Ascending aorta (tissue), 2 donors: ENCODE data around the gene SKAP1. TPM values are rescaled to one million over a fixed set of nuclear protein-coding genes. Genes with fewer than 3 reads are reported as not detected.

Source experiments
- DNase-seq, 2 donors: peaks; one replicate each; pipeline ENCODE4 v3.0.0-alpha.2; 2019; ENCODE audit warnings: low spot score in 2 of 2
- H3K27ac ChIP-seq, 2 donors: fragments of 200-600 bp; sonication (generic); one replicate each; pipeline ENCODE4 v1.5.1; 2016 to 2017; ENCODE audit warnings: mild to moderate bottlenecking in 1 of 2
- H3K27me3 ChIP-seq: fragments of 200-600 bp; sonication (generic); one replicate; pipeline ENCODE4 v1.5.1; 2017
- H3K36me3 ChIP-seq, 2 donors: fragments of 200-600 bp; sonication (generic); one replicate each; pipeline ENCODE4 v1.5.1; 2016
- H3K4me1 ChIP-seq, 2 donors: fragments of 200-600 bp; sonication (generic); one replicate each; pipeline ENCODE4 v1.5.1; 2016 to 2017; ENCODE audit warnings: mild to moderate bottlenecking in 1 of 2
- H3K4me3 ChIP-seq, 2 donors: fragments of 200-600 bp; sonication (generic); one replicate each; pipeline ENCODE4 v1.5.1; 2016 to 2017; ENCODE audit warnings: mild to moderate bottlenecking in 1 of 2
- H3K9me3 ChIP-seq, 2 donors: fragments of 200-600 bp; sonication (generic); one replicate each; pipeline ENCODE4 v1.5.1; 2016
- CTCF ChIP-seq, 3 experiments: fragments of 200-600 bp in 2 of 3; fragments of 450-650 bp in 1 of 3; sonication (generic) in 2 of 3; IDR thresholded peaks; one replicate each; pipeline ENCODE4 v1.5.1; 2016 to 2019; ENCODE audit warnings: antibody characterized with exemption in 3 of 3, mild to moderate bottlenecking in 1 of 3, moderate library complexity in 1 of 3
- intact Hi-C: fragments of 100-400 bp; cut with DNase I; formaldehyde crosslinking; loops from one replicate; pipeline ENCODE4 v1.15.1; 2023
- total RNA-seq: library from RNA; depleted of rRNA; stranded (reverse); fragments of >200 nt; gene quantifications from one replicate; pipeline ENCODE4 v1.1.0, GENCODE V29; 2016

The SKAP1 gene
- total RNA-seq, 1 donor from 2014 or later, result not detected

GRCh38 chr17:48121923-48122664 is 307.9 kb downstream of the SKAP1 start:
- H3K27me3 ChIP-seq, result no peaks in the 10 kb centered on the region
- no peak overlapping the region for H3K27ac ChIP-seq
- intact Hi-C loops, result no loop called here
- no peak for DNase-seq
- H3K4me3 ChIP-seq, result no peak overlapping the region
- no peaks in the 10 kb centered on the region for H3K9me3 ChIP-seq
- no peak for TF ChIP-seq CTCF (IDR thresholded peaks at IDR 0.05)
- H3K36me3 ChIP-seq, result peaks cover 44 to 79% of the 10 kb centered on the region in 2 donors
- H3K4me1 ChIP-seq, result no peaks in the 10 kb centered on the region

GRCh38 chr17:48113201-48113676 is 316.8 kb downstream of the SKAP1 start:
- DNase-seq, result no peak
- Histone ChIP-seq H3K9me3 (no peaks in the 10 kb centered on the region), H3K4me3 (no peak overlapping the region), H3K36me3 (peaks cover 27 to 49% of the 10 kb centered on the region in 2 donors), H3K4me1 (peaks cover 4 to 7% of the 10 kb centered on the region in 2 donors), H3K27me3 (no peaks in the 10 kb centered on the region), H3K27ac (no peak overlapping the region)
- intact Hi-C loops, result no loop called here
- no peak for TF ChIP-seq CTCF (IDR thresholded peaks at IDR 0.05)

GRCh38 chr17:48111937-48112241 is 318.1 kb downstream of the SKAP1 start:
- H3K36me3 ChIP-seq, result peaks cover 21 to 37% of the 10 kb centered on the region in 2 donors
- no peak for DNase-seq
- no peak overlapping the region for H3K27ac ChIP-seq
- no peaks in the 10 kb centered on the region for H3K27me3 ChIP-seq
- no peaks in the 10 kb centered on the region for H3K9me3 ChIP-seq
- no peak overlapping the region for H3K4me3 ChIP-seq
- TF ChIP-seq CTCF (IDR thresholded peaks at IDR 0.05), result no peak
- H3K4me1 ChIP-seq, result peaks cover 5 to 7% of the 10 kb centered on the region in 2 donors
- intact Hi-C loops, result no loop called here

GRCh38 chr17:48110761-48111160 is 319.3 kb downstream of the SKAP1 start:
- DNase-seq, result no peak
- H3K4me3 ChIP-seq, result no peak overlapping the region
- intact Hi-C loops, result no loop called here

More at GRCh38 chr17:48110761-48111160, 319.3 kb downstream of the SKAP1 start:
- no peak overlapping the region for H3K27ac ChIP-seq
- peaks cover 15 to 27% of the 10 kb centered on the region in 2 donors for H3K36me3 ChIP-seq
- no peaks in the 10 kb centered on the region for H3K9me3 ChIP-seq
- H3K27me3 ChIP-seq, result no peaks in the 10 kb centered on the region
- TF ChIP-seq CTCF (IDR thresholded peaks at IDR 0.05), result no peak
- peaks cover 5 to 10% of the 10 kb centered on the region in 2 donors for H3K4me1 ChIP-seq
